ENCODE results near the gene AUP1. TPM values are rescaled to one million over a fixed set of nuclear protein-coding genes. Genes with fewer than 3 reads are reported as not detected.

AUP1 gene
- total and polyA plus RNA-seq, 9 of the 15 experiments (the other 6 are each of a cell fraction or from before 2014, with no cell fraction given): 70.7 to 245 (median 165) TPM

DNA sequence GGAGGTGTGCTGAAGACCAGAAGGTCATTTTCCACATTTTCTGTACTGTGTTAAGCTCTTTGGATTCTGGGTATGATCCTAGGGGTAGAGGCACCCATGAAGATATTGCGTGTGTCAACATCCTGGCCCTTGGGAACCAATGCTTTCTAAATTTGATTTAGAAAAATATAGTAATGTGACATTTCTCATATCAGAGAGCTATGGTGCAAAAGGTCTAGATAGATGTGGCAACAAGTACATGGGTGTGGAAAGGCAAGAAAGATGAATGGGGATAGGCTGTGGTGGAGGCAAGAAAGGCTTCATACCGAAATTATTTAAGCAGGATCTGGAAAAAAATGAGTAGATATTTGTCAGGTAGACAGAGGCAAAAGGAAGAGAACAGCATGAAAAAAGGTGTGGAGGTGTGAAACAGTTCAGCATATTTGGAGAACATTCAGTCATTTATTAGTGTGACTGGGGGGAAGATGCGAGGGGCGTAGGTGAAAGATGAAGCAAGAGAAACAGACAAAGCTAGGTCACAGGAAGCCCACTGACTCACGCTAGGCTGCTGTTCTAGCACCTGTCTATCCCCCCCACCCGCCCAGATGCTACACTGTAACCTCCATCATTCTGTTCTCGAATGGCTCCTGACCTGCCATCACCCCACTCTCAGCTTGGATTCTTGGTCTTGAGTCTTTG, 36.7 kb upstream of the AUP1 start:
- 27% methylated on average over 7 of the region's 7 CpGs for WGBS (ENCODE audit: insufficient coverage, low coverage, missing lambda C conversion rate)
- intact Hi-C loops (cut with micrococcal nuclease) (no loop called here), in situ Hi-C loops (cut with MboI) (no loop called here)
- H3K9me1 ChIP-seq (ENCODE audit: control insufficient read depth, insufficient read depth, low read length): no peaks in the 10 kb centered on the region
- no peak overlapping the region for H3K27ac ChIP-seq (ENCODE audit: extremely low read depth, low read depth, low read length)
- POLR2A ChIA-PET: interaction anchor here (0.8 to 1.1 kb wide), 2 partner anchors 13 to 19 kb away, joined by 3 read pairs; no protein-coding TSS in a partner anchor
- no peak overlapping the region for H3K4me2 ChIP-seq (ENCODE audit: insufficient read depth, low read length)
- H3K79me2 ChIP-seq (ENCODE audit: control insufficient read depth, insufficient read depth, low read length): no peaks in the 10 kb centered on the region
- H3K9me3 ChIP-seq (replicated peaks; ENCODE audit: control insufficient read depth, insufficient read depth, low read depth, low read length): no peaks in the 10 kb centered on the region
- H2AFZ ChIP-seq (ENCODE audit: low read depth, low read length): no peak overlapping the region
- no TSS peak for BruUV-seq (replicated peaks)
- H3K27me3 ChIP-seq (ENCODE audit: control insufficient read depth in 2 of 2, insufficient read depth in 2 of 2, low read length in 2 of 2): peaks cover 0 to 8% of the 10 kb centered on the region in 2 experiments; a peak in 2 of 5 replicates
- ATAC-seq (no peak), FAIRE-seq (no peak), DNase-seq (ENCODE audit: extremely low read depth in 1 of 4, low spot score in 3 of 4) (no peak)
- H4K20me1 ChIP-seq (replicated peaks; ENCODE audit: control insufficient read depth, insufficient read depth, low read length): no peaks in the 10 kb centered on the region
- H3K9ac ChIP-seq (ENCODE audit: insufficient read depth in 1 of 2, low read depth in 2 of 2, low read length in 2 of 2): no peak overlapping the region
- H3K4me3 ChIP-seq: no peak overlapping the region
- CTCF ChIA-PET (ENCODE audit: low intra/inter-chr PET ratio): no interaction called here
- H3K36me3 ChIP-seq (ENCODE audit: control insufficient read depth, insufficient read depth, low read length): no peaks in the 10 kb centered on the region
- peaks cover 0 to 9% of the 10 kb centered on the region in 2 experiments; a peak in 2 of 5 replicates for H3K4me1 ChIP-seq (replicated peaks in 1 of 2; ENCODE audit: control insufficient read depth in 2 of 2, insufficient read depth in 2 of 2, low read length in 2 of 2)
- TF ChIP-seq DDX20 (tag; IDR thresholded peaks at IDR 0.05; ENCODE audit: low read depth) (no peak), ZNF445 (CRISPR knock-in tag; IDR thresholded peaks at IDR 0.05; ENCODE audit: low read depth) (no peak), FOXK1 (CRISPR knock-in tag; IDR thresholded peaks at IDR 0.05; ENCODE audit: borderline replicate concordance) (no peak), GATAD2A (IDR thresholded peaks at IDR 0.05) (no peak), MECOM (CRISPR knock-in tag; IDR thresholded peaks at IDR 0.05) (no peak), EGR1 (conservative IDR thresholded peaks at IDR 0.05) (no peak), ZNF76 (CRISPR knock-in tag; IDR thresholded peaks at IDR 0.05; ENCODE audit: borderline replicate concordance) (no peak)
- TF ChIP-seq, protein P1, sequence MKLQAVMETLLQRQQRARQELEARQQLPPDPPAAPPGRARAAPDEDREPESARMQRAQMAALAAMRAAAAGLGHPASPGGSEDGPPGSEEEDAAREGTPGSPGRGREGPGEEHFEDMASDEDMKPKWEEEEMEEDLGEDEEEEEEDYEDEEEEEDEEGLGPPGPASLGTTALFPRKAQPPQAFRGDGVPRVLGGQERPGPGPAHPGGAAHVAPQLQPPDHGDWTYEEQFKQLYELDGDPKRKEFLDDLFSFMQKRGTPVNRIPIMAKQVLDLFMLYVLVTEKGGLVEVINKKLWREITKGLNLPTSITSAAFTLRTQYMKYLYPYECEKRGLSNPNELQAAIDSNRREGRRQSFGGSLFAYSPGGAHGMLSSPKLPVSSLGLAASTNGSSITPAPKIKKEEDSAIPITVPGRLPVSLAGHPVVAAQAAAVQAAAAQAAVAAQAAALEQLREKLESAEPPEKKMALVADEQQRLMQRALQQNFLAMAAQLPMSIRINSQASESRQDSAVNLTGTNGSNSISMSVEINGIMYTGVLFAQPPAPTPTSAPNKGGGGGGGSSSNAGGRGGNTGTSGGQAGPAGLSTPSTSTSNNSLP (IDR thresholded peaks at IDR 0.05; ENCODE audit: borderline replicate concordance, low read depth, low read length): no peak

Data from K562 (cell line).